ENCODE results near the gene OAF. TPM values are rescaled to one million over a fixed set of nuclear protein-coding genes. Genes with fewer than 3 reads are reported as not detected.

The OAF gene
- total and polyA plus RNA-seq, 9 of the 15 experiments (the other 6 are each of a cell fraction or from before 2014, with no cell fraction given) = 1.1 to 21.6 (median 7.5) TPM

DNA sequence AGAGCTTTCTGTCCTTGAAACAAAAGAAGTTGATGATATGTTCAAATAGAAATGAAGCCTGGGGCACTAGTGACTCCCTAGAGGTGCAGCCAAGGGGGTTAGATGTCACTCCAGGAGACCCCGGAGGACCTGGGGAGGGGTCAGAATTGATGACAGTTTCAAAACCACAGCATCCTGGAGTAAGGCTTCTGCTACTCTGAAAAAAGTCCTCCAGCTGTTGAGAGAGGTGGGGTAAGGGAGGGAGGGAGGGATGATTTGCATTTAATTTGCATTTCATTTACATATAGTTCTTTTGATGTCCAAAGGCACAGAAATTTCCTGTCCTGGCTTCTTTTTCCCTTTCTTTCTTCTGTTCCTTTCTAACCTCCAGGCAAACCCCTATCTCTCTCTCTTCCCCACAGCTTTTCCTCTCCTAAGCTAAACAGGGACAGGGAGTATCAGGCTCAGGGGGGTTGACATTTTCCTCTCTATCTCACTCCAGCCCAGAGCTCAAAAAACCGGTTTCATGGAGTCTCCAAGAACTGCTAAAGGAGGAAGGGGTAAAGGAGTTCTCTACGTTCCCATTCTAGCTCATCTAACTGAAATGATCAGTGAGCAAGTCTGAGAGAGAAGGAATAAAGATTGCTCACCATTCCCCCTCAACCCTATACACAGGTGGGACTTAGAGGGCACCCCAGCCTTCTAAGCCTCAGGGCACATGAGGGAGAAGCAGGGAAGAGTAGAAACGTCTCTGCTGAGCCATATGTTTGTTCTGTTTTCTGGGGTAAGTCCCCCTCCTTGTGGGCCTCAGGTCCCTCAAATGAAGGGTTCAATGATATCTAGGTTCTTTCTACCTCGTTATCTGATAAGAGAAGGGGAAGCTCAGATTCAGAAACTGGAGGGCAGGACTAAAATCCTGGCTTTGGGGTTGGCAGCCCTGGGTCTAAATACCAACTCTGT is 25.6 kb downstream of the OAF start (continued):
- TF ChIP-seq SFPQ (IDR thresholded peaks at IDR 0.05; ENCODE audit: low read depth, low read length) (no peak), ZNF507 (tag; conservative IDR thresholded peaks at IDR 0.05) (no peak), NR4A1 (CRISPR knock-in tag; IDR thresholded peaks at IDR 0.05) (no peak), NR4A1 (tag; IDR thresholded peaks at IDR 0.05) (no peak), POLR2A (conservative IDR thresholded peaks at IDR 0.05) (peak; percentile 99), FIP1L1 (IDR thresholded peaks at IDR 0.05; ENCODE audit: low read depth, low read length, poor library complexity, severe bottlenecking) (peak; percentile 61), JUNB (CRISPR knock-in tag; conservative IDR thresholded peaks at IDR 0.05) (no peak), MCM7 (IDR thresholded peaks at IDR 0.05) (no peak), SRSF9 (IDR thresholded peaks at IDR 0.05; ENCODE audit: borderline replicate concordance, low read depth, low read length) (no peak), RERE (CRISPR knock-in tag; IDR thresholded peaks at IDR 0.05; ENCODE audit: borderline replicate concordance) (no peak), TBP (optimal IDR thresholded peaks at IDR 0.05; ENCODE audit: low read depth, low read length) (peak; percentile 98), PCBP2 (IDR thresholded peaks at IDR 0.05; ENCODE audit: low read depth, low read length, poor library complexity, severe bottlenecking) (no peak), ZSCAN29 (IDR thresholded peaks at IDR 0.05) (peak; percentile 42; the same call in 1 of the 2 replicates), NRF1 (conservative IDR thresholded peaks at IDR 0.05 in 1 of 2, IDR thresholded peaks at IDR 0.05 in 1 of 2) (no peak), CREM (IDR thresholded peaks at IDR 0.05; ENCODE audit: low read depth) (peak; percentile 52; the same call in 1 of the 2 replicates), NFE2 (IDR thresholded peaks at IDR 0.05; ENCODE audit: low read depth) (peak; percentile 9; the same call in 1 of the 2 replicates), HLTF (IDR thresholded peaks at IDR 0.05) (no peak), ZNF253 (CRISPR knock-in tag; conservative IDR thresholded peaks at IDR 0.05) (peak; percentile 70; the same call in 1 of the 2 replicates), SIN3A (IDR thresholded peaks at IDR 0.05; ENCODE audit: borderline replicate concordance in 2 of 2, control insufficient read depth in 1 of 2, low read depth in 2 of 2, low read length in 2 of 2) (peak; percentile 46 to 92; a peak in 1 of 4 replicates), NFIC (IDR thresholded peaks at IDR 0.05) (peak; percentile 31; the same call in 1 of the 2 replicates), ILF3 (IDR thresholded peaks at IDR 0.05; ENCODE audit: borderline replicate concordance) (no peak)

Data from K562 (cell line).